Measurements from ENCODE around the gene TEX30.

GRCh38 chr13:102726430-102726829, 47.2 kb downstream of the TEX30 start:
- TF ChIP-seq CTCF (IDR thresholded peaks at IDR 0.05) (no peak), EP300 (IDR thresholded peaks at IDR 0.05) (no peak), POLR2A (IDR thresholded peaks at IDR 0.05) (no peak), POLR2AphosphoS5 (IDR thresholded peaks at IDR 0.05) (no peak)

All from suprapubic skin (tissue), 4 donors.